ENCODE measurements around the gene CCT2. TPM values are rescaled to one million over a fixed set of nuclear protein-coding genes. Genes with fewer than 3 reads are reported as not detected.

The CCT2 gene
- total RNA-seq, result 149 and 263 TPM in 2 replicates

DNA sequence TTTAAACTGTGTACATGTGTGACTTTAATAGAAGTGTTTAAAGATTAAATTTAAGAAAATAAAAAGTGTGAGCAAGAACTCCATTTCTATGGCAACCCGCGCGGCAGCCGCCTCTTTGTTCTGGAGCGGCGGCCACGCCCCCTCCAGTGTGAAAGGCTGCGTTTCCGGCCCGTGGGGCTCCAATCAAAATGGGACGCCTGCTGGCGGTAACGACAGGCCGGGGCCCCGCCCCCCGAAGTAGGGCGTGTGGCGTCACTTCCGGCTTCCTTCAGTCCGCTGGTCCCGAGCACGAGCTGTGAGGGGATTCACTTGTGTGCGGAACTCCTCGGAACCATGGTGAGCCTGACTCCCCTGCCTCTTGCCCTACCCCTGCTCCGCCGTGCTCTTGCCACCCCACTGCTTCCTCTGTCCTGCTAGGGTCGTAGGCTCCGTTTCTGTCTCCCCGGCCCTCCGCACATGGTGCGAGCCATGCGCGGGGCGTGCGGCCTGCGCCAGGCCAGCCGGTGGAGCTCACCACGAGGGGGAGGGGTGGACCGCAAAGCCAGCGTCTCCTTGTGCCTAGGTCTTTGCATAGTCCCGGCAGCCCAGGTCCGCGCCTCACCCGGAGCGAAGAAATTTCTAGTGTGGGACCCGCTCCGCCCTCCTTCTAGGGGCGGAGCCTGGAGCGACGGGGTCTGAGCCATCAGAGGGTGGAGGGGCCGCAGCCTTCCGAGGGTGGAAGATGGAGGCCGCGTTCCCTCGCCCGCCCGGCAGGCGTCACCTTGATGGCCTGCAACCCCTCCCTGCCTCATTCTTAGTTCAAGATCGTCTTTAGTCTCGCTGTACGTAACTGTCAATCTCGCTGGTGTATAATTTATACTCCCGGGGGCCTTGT lies at the start of gene CCT2:
Gene CCT2 (plus strand): TSS at position 271 of the 874 bp plus-strand sequence. CDS start 63 bp downstream, at position 334.

DNA sequence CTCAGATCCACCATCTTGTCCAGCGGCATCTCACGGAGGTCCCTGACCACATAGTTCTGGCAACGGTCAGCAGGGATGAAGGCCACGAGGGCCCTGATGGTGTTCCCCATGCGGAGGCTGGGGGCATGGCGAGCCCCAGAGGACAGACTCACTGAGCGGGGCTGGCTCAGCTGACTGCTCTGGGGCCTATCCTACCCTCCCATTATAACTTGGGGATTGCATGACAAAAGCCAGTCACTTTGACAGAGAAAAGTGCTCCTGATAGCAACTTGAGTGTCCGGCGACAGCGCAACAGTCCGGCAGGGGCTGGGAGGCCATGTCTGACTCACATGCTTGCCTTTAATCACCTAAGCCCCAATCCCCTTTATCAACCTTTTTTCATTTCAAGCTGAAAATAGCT lies 25.5 kb downstream of the CCT2 start, which contains the start of gene LRRC10:
Gene LRRC10 (minus strand): TSS at position 179 of the 400 bp plus-strand sequence. CDS start 69 bp downstream, at position 110.

Other genes with a start within 250 kb of the CCT2 start
- not detected in 2 replicates for gene LYZ, start 237.1 kb upstream of the CCT2 start, total RNA-seq
- gene YEATS4, start 225.7 kb upstream of the CCT2 start, total RNA-seq, result 12.6 and 15.4 TPM in 2 replicates
- 7.4 and 19.9 TPM in 2 replicates for gene FRS2, start 115.1 kb upstream of the CCT2 start, total RNA-seq
- gene LRRC10, start 25.4 kb downstream of the CCT2 start, total RNA-seq, result not detected in 2 replicates
- 0.19 TPM in 1 of 2 replicates, not detected in the other for gene BEST3, start 113.8 kb downstream of the CCT2 start, total RNA-seq
- gene RAB3IP, start 153.4 kb downstream of the CCT2 start, total RNA-seq, result 2.8 and 18.8 TPM in 2 replicates
- not detected in 2 replicates for gene MYRFL, start 239.8 kb downstream of the CCT2 start, total RNA-seq